K562 (cell line): ENCODE results near the gene TRABD2B. TPM values are rescaled to one million over a fixed set of nuclear protein-coding genes. Genes with fewer than 3 reads are reported as not detected.

Source experiments
- ATAC-seq: fragments of 200-7000 bp; cut with Tn5 transposase; 3 replicates; pipeline ENCODE4 v1.9.1; 2020; ENCODE audit warnings: moderate library complexity
- BruUV-seq: library from RNA; stranded (reverse); fragments of 400-500 nt; replicated peaks from 2 replicates; lab custom pipeline; 2021; lab: Mats Ljungman, UMichigan
- CTCF ChIA-PET: fragments of 300-600 bp; formaldehyde crosslinking; extraction: SDS; loops from one replicate; lab custom pipeline; 2021; ENCODE audit warnings: low intra/inter-chr PET ratio; lab: Yijun Ruan, JAX
- POLR2A ChIA-PET: fragments of 300-600, 350-650 bp; sonication (Branson Sonifier 250); formaldehyde crosslinking; extraction: SDS; loops from one replicate; lab custom pipeline; 2021; ENCODE audit warnings: antibody characterized with exemption, inconsistent platforms; lab: Yijun Ruan, JAX
- DNase-seq, 4 experiments: peaks; one replicate each; pipeline versions ENCODE4 v3.0.0 to v3.0.0-alpha.2; 2011 to 2018; ENCODE audit warnings: low spot score in 3 of 4, mixed read lengths in 3 of 4; ENCODE audit errors: extremely low read depth in 1 of 4
- FAIRE-seq: peaks from 2 replicates; lab custom pipeline; 2011; peaks lifted over from hg19 to GRCh38; lab: Jason Lieb, UNC
- H2AFZ ChIP-seq: 2 replicates; pipeline ENCODE4 v1.6.0; 2011; ENCODE audit warnings: low read depth, low read length, control low read depth, inconsistent platforms
- H3K27ac ChIP-seq: fragments of 200-600 bp; 3 replicates; pipeline ENCODE4 v1.8.0; 2011; ENCODE audit warnings: low read depth, mild to moderate bottlenecking, control low read depth, inconsistent platforms, low read length, moderate library complexity, mixed read lengths; ENCODE audit errors: extremely low read depth
- H3K27me3 ChIP-seq, 2 experiments: fragments of 300-600 bp in 1 of 2; 2 replicates in 1 of 2; 3 replicates in 1 of 2; pipeline versions ENCODE4 v1.6.0 to v1.8.0; 2011; ENCODE audit warnings: inconsistent platforms in 2 of 2, low read length in 2 of 2, mild to moderate bottlenecking in 1 of 2, mixed read lengths in 1 of 2, moderate library complexity in 1 of 2; ENCODE audit not compliant: control insufficient read depth in 2 of 2, insufficient read depth in 2 of 2
- H3K36me3 ChIP-seq: fragments of 300-600 bp; 3 replicates; pipeline ENCODE4 v1.8.0; 2011; ENCODE audit warnings: mild to moderate bottlenecking, low read length, inconsistent platforms; ENCODE audit not compliant: control insufficient read depth, insufficient read depth
- H3K4me1 ChIP-seq, 2 experiments: fragments of 200-600 bp in 1 of 2; replicated peaks in 1 of 2; 2 replicates in 1 of 2; 3 replicates in 1 of 2; pipeline versions ENCODE4 v1.5.1 to v1.8.0; 2011; ENCODE audit warnings: inconsistent platforms in 2 of 2, low read length in 2 of 2, mild to moderate bottlenecking in 1 of 2, mixed read lengths in 1 of 2, moderate library complexity in 1 of 2; ENCODE audit not compliant: control insufficient read depth in 2 of 2, insufficient read depth in 2 of 2
- H3K4me2 ChIP-seq: 2 replicates; pipeline ENCODE4 v1.6.1; 2011; ENCODE audit warnings: low read length, control low read depth, inconsistent platforms, mixed read lengths; ENCODE audit not compliant: insufficient read depth
- H3K4me3 ChIP-seq: fragments of 200-600 bp; sonication (generic), shearing (Covaris generic); 2 replicates; pipeline ENCODE4 v1.5.1; 2016; ENCODE audit warnings: control low read depth, inconsistent platforms
- H3K79me2 ChIP-seq: fragments of 200-600 bp; 3 replicates; pipeline ENCODE4 v1.8.0; 2011; ENCODE audit warnings: low read length, inconsistent platforms; ENCODE audit not compliant: control insufficient read depth, insufficient read depth
- H3K9ac ChIP-seq, 2 experiments: 2 replicates each; pipeline versions ENCODE4 v1.6.0 to v1.6.1; 2011; ENCODE audit warnings: low read depth in 2 of 2, low read length in 2 of 2, control low read depth in 1 of 2, inconsistent platforms in 1 of 2, mild to moderate bottlenecking in 1 of 2, mixed read lengths in 1 of 2; ENCODE audit not compliant: insufficient read depth in 1 of 2
- H3K9me1 ChIP-seq: one replicate; pipeline ENCODE4 v1.6.0; 2011; ENCODE audit warnings: inconsistent platforms, mild to moderate bottlenecking, low read length, moderate library complexity; ENCODE audit not compliant: control insufficient read depth, insufficient read depth
- H3K9me3 ChIP-seq: replicated peaks from 2 replicates; pipeline ENCODE4 v1.5.1; 2011; ENCODE audit warnings: low read depth, low read length, inconsistent platforms; ENCODE audit not compliant: control insufficient read depth, insufficient read depth
- H4K20me1 ChIP-seq: replicated peaks from 2 replicates; pipeline ENCODE4 v1.6.1; 2011; ENCODE audit warnings: low read length, inconsistent platforms, mixed read lengths; ENCODE audit not compliant: control insufficient read depth, insufficient read depth
- ARID3B ChIP-seq: fragments of 250-450 bp; sonication (Bioruptor Pico); IDR thresholded peaks from 2 replicates; pipeline ENCODE4 v1.4.0; 2020; ENCODE audit warnings: borderline replicate concordance
- CBX1 ChIP-seq: sonication (generic); IDR thresholded peaks from 2 replicates; pipeline ENCODE4 v1.6.1; 2016; ENCODE audit warnings: antibody characterized with exemption, low read depth, mild to moderate bottlenecking
- DACH1 ChIP-seq: fragments of 450-650 bp; IDR thresholded peaks from 2 replicates; pipeline ENCODE4 v1.6.1; 2018; ENCODE audit not compliant: partially characterized antibody
- HCFC1 ChIP-seq: IDR thresholded peaks from 2 replicates; pipeline ENCODE4 v1.6.1; 2012; ENCODE audit warnings: low read depth, low read length, improper control_type of control experiment
- ILF3 ChIP-seq: fragments of 450-650 bp; IDR thresholded peaks from 2 replicates; pipeline ENCODE4 v1.6.1; 2018; ENCODE audit warnings: antibody characterized with exemption, mild to moderate bottlenecking, moderate library complexity, borderline replicate concordance
- MAFK ChIP-seq: IDR thresholded peaks from 2 replicates; pipeline ENCODE4 v1.6.1; 2011; ENCODE audit warnings: low read length, improper control_type of control experiment
- MECOM ChIP-seq: fragments of 250-450 bp; sonication (Bioruptor Pico); IDR thresholded peaks from 2 replicates; pipeline ENCODE4 v1.8.0; 2022; ENCODE audit warnings: inconsistent platforms
- PCBP1 ChIP-seq: fragments of 200-400 bp; formaldehyde crosslinking; IDR thresholded peaks from 2 replicates; pipeline ENCODE4 v1.6.1; 2018; ENCODE audit warnings: mild to moderate bottlenecking, low read depth, low read length; ENCODE audit not compliant: poor library complexity, severe bottlenecking
- PHF21A ChIP-seq: fragments of 450-650 bp; IDR thresholded peaks from 2 replicates; pipeline ENCODE4 v1.6.1; 2017; ENCODE audit warnings: low read depth, borderline replicate concordance
- RAD51 ChIP-seq: fragments of 450-650 bp; IDR thresholded peaks from 2 replicates; pipeline ENCODE4 v1.7.1; 2016; ENCODE audit warnings: low read depth, mild to moderate bottlenecking, borderline replicate concordance
- SNIP1 ChIP-seq: fragments of 450-650 bp; IDR thresholded peaks from 2 replicates; pipeline ENCODE4 v1.7.1; 2017; ENCODE audit warnings: low read depth, mild to moderate bottlenecking
- TOE1 ChIP-seq, 2 experiments: fragments of 450-650 bp in 1 of 2; sonication (generic) in 1 of 2; formaldehyde crosslinking in 1 of 2; IDR thresholded peaks; 2 replicates each; pipeline versions ENCODE4 v1.7.1 to v1.8.0; 2016 to 2022; ENCODE audit warnings: borderline replicate concordance in 2 of 2, mild to moderate bottlenecking in 2 of 2, antibody characterized with exemption in 1 of 2, inconsistent platforms in 1 of 2, low read depth in 1 of 2, missing genetic modification reagents in 1 of 2, moderate library complexity in 1 of 2
- TRIM28 ChIP-seq: fragments of 450-650 bp; IDR thresholded peaks from 2 replicates; pipeline ENCODE4 v1.6.1; 2017
- ZEB2 ChIP-seq: fragments of 450-650 bp; IDR thresholded peaks from 2 replicates; pipeline ENCODE4 v1.6.1; 2016
- ZSCAN32 ChIP-seq: fragments of 450-650 bp; formaldehyde crosslinking; IDR thresholded peaks from 2 replicates; pipeline ENCODE4 v1.4.0; 2020; ENCODE audit warnings: mild to moderate bottlenecking, moderate library complexity
- WGBS: fragments of 100-300 bp; shearing (Covaris generic); methylation state at CpG from one replicate; pipeline ENCODE4 v1.1.6; 2016; ENCODE audit warnings: low coverage, mixed read lengths; ENCODE audit not compliant: insufficient coverage; ENCODE audit errors: missing lambda C conversion rate; 5-methylcytosine and 5-hydroxymethylcytosine counted together
- in situ Hi-C: fragments of 300-500 bp; cut with MboI; formaldehyde crosslinking; loops from 4 replicates; pipeline ENCODE4 v1.15.0; 2018; ENCODE audit warnings: inconsistent platforms, mixed read lengths
- intact Hi-C: fragments of 100-400 bp; cut with micrococcal nuclease; formaldehyde crosslinking; loops from 2 replicates; pipeline ENCODE4 v1.14.2; 2022
- polyA plus RNA-seq, 8 experiments: library from polyadenylated mRNA; depleted of rRNA in 4 of 8; stranded (reverse) in 5 of 8; unstranded in 3 of 8; fragments of >200 nt; fragmentation: Nextera tagmentation in 2 of 8; fragmentation: Illumina TruSeq in 1 of 8; extraction: Ambion mirVana in 2 of 8; extraction: Trizol in 1 of 8; gene quantifications; 2 replicates each; pipeline versions ENCODE4 v1.2.1 to v1.2.3, GENCODE V29; 2011 to 2014; ENCODE audit warnings: inconsistent platforms in 1 of 8, missing spikeins in 1 of 8
- total RNA-seq, 7 experiments: library from RNA; depleted of rRNA in 6 of 7; stranded (reverse); fragments of >200 nt in 6 of 7; fragmentation: Illumina TruSeq in 2 of 7; extraction: Trizol in 2 of 7; gene quantifications; 2 replicates each; pipeline versions ENCODE4 v1.2.1 to v1.2.3, GENCODE V29; 2011 to 2021; ENCODE audit warnings: low replicate concordance in 1 of 7

TRABD2B gene
- total and polyA plus RNA-seq, 9 of the 15 experiments (the other 6 are each of a cell fraction or from before 2014, with no cell fraction given), result not detected

- TF ChIP-seq CBX1, result no peak
- TF ChIP-seq ZSCAN32 (CRISPR knock-in tag), result no peak
- no peak for TF ChIP-seq MECOM (CRISPR knock-in tag)
Measured at GRCh38 chr1:47944561-47944960, 52.6 kb downstream of the TRABD2B start (continued).

GRCh38 chr1:47942240-47942629, 55.0 kb downstream of the TRABD2B start:
- intact Hi-C loops (no loop called here), in situ Hi-C loops (no loop called here)
- H3K4me3 ChIP-seq, result no peak overlapping the region
- no peak overlapping the region for H2AFZ ChIP-seq
- ChIA-PET POLR2A (no interaction called here), CTCF (no interaction called here)
- H3K4me1 ChIP-seq, result no peaks in the 10 kb centered on the region
- H3K9me3 ChIP-seq, result no peaks in the 10 kb centered on the region
- no peaks in the 10 kb centered on the region for H3K79me2 ChIP-seq
- ATAC-seq (no peak), FAIRE-seq (no peak), DNase-seq (no peak)
- H3K4me2 ChIP-seq, result no peak overlapping the region
- BruUV-seq, result no TSS peak
- TF ChIP-seq DACH1 (no peak), MAFK (no peak), HCFC1 (no peak), RAD51 (no peak), SNIP1 (no peak), ARID3B (CRISPR knock-in tag) (no peak), ILF3 (no peak), PHF21A (no peak), ZEB2 (no peak), TOE1 (IDR thresholded peaks at IDR 0.05; ENCODE audit: borderline replicate concordance) (no peak), TOE1 (CRISPR knock-in tag; IDR thresholded peaks at IDR 0.05; ENCODE audit: borderline replicate concordance, low read depth) (no peak), PCBP1 (no peak), TRIM28 (no peak)
- H4K20me1 ChIP-seq, result no peaks in the 10 kb centered on the region
- H3K9ac ChIP-seq, result no peak overlapping the region
- 0 out of 5 replicates have a peak, but pooled peaks cover 0 to 4% of the 10 kb centered on the region in 2 experiments for H3K27me3 ChIP-seq
- H3K9me1 ChIP-seq, result no peaks in the 10 kb centered on the region
- no peaks in the 10 kb centered on the region for H3K36me3 ChIP-seq
- H3K27ac ChIP-seq, result no peak overlapping the region
- 0% methylated on average over 3 of the region's 3 CpGs for WGBS
